ENCODE measurements around the gene SLC1A6. TPM values are rescaled to one million over a fixed set of nuclear protein-coding genes. Genes with fewer than 3 reads are reported as not detected.
"Not testable (repeated sequence)": the region's sequence is repeated elsewhere in the genome, so short reads cannot be mapped to it uniquely, and the experiment has no call there.

The SLC1A6 gene
- total and polyA plus RNA-seq, 4 donors, result not detected

- TF ChIP-seq CTCF (IDR thresholded peaks at IDR 0.05; ENCODE audit: low read depth, low read length, missing input control) (no peak), TAF1 (conservative IDR thresholded peaks at IDR 0.05) (no peak), FOXA1 (IDR thresholded peaks at IDR 0.05) (no peak)
These were observed 29.8 kb downstream of the SLC1A6 start (continued) for GRCh38 chr19:14949876-14950275.

GRCh38 chr19:14949413-14949812 lies 30.3 kb downstream of the SLC1A6 start:
- H3K9ac ChIP-seq (ENCODE audit: low read depth in 1 of 2, low read length in 2 of 2); DNase-seq (ENCODE audit: low spot score): not testable (repeated sequence)
- 82% methylated on average over 10 of the region's 10 CpGs for WGBS

GRCh38 chr19:14944456-14944855 lies 35.2 kb downstream of the SLC1A6 start:
- Histone ChIP-seq H3K4me1 (ENCODE audit: control insufficient read depth in 4 of 4, insufficient read depth in 4 of 4, low read length in 3 of 4) (no peaks in the 10 kb centered on the region), H3K36me3 (ENCODE audit: control insufficient read depth in 4 of 4, insufficient read depth in 3 of 4, low read depth in 1 of 4, low read length in 3 of 4) (no peaks in the 10 kb centered on the region), H3K27ac (ENCODE audit: low read depth in 1 of 2, low read length in 2 of 2) (no peak overlapping the region), H3K27me3 (ENCODE audit: control insufficient read depth in 4 of 4, insufficient read depth in 4 of 4, low read length in 3 of 4) (no peaks in the 10 kb centered on the region), H3K4me3 (ENCODE audit: low read depth in 1 of 3, low read length in 3 of 3) (no peak overlapping the region), H3K9me3 (ENCODE audit: control insufficient read depth in 4 of 4, low read length in 3 of 4) (no peaks in the 10 kb centered on the region), H3K9ac (ENCODE audit: low read depth in 1 of 2, low read length in 2 of 2) (no peak overlapping the region)
- WGBS, result 73% methylated on average over 1 of the region's 1 CpG
- DNase-seq (ENCODE audit: low spot score), result no peak
- TF ChIP-seq SP1 (IDR thresholded peaks at IDR 0.05), result no peak
- TF ChIP-seq GABPA (IDR thresholded peaks at IDR 0.05 in 1 of 2, conservative IDR thresholded peaks at IDR 0.05 in 1 of 2), result no peak
- TF ChIP-seq RXRA (IDR thresholded peaks at IDR 0.05), result no peak

More at GRCh38 chr19:14949413-14949812, 30.3 kb downstream of the SLC1A6 start:
- not testable (repeated sequence) for H3K9me3 ChIP-seq (ENCODE audit: control insufficient read depth in 4 of 4, low read length in 3 of 4); H3K36me3 ChIP-seq (ENCODE audit: control insufficient read depth in 4 of 4, insufficient read depth in 3 of 4, low read depth in 1 of 4, low read length in 3 of 4); H3K4me3 ChIP-seq (ENCODE audit: low read depth in 1 of 3, low read length in 3 of 3); H3K27me3 ChIP-seq (ENCODE audit: control insufficient read depth in 4 of 4, insufficient read depth in 4 of 4, low read length in 3 of 4); H3K27ac ChIP-seq (ENCODE audit: low read depth in 1 of 2, low read length in 2 of 2); H3K4me1 ChIP-seq (ENCODE audit: control insufficient read depth in 4 of 4, insufficient read depth in 4 of 4, low read length in 3 of 4)

GRCh38 chr19:14943601-14944000 lies 36.1 kb downstream of the SLC1A6 start:
- Histone ChIP-seq H3K9me3 (ENCODE audit: control insufficient read depth in 4 of 4, low read length in 3 of 4) (no peaks in the 10 kb centered on the region), H3K27ac (ENCODE audit: low read depth in 1 of 2, low read length in 2 of 2) (no peak overlapping the region), H3K9ac (ENCODE audit: low read depth in 1 of 2, low read length in 2 of 2) (no peak overlapping the region), H3K36me3 (ENCODE audit: control insufficient read depth in 4 of 4, insufficient read depth in 3 of 4, low read depth in 1 of 4, low read length in 3 of 4) (no peaks in the 10 kb centered on the region), H3K4me1 (ENCODE audit: control insufficient read depth in 4 of 4, insufficient read depth in 4 of 4, low read length in 3 of 4) (no peaks in the 10 kb centered on the region), H3K4me3 (ENCODE audit: low read depth in 1 of 3, low read length in 3 of 3) (no peak overlapping the region), H3K27me3 (ENCODE audit: control insufficient read depth in 4 of 4, insufficient read depth in 4 of 4, low read length in 3 of 4) (no peaks in the 10 kb centered on the region)
- TF ChIP-seq HNF4A (conservative IDR thresholded peaks at IDR 0.05) (no peak), FOXA1 (IDR thresholded peaks at IDR 0.05) (no peak), NR2F2 (IDR thresholded peaks at IDR 0.05) (no peak), RAD21 (IDR thresholded peaks at IDR 0.05) (no peak), CTCF (IDR thresholded peaks at IDR 0.05; ENCODE audit: low read depth, low read length, missing input control) (no peak)
- 53% methylated on average over 4 of the region's 4 CpGs for WGBS
- DNase-seq (ENCODE audit: low spot score), result no peak
